Germinal center (tissue), 1 donor: ENCODE results near the gene ESM1.
"Not testable (repeated sequence)": the region's sequence is repeated elsewhere in the genome, so short reads cannot be mapped to it uniquely, and the experiment has no call there.

ENCODE experiments used
- DNase-seq: peaks from one replicate; pipeline ENCODE4 v3.0.0; 2012; ENCODE audit warnings: mixed read lengths, low spot score

The ESM1 gene, protein sequence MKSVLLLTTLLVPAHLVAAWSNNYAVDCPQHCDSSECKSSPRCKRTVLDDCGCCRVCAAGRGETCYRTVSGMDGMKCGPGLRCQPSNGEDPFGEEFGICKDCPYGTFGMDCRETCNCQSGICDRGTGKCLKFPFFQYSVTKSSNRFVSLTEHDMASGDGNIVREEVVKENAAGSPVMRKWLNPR

DNA sequence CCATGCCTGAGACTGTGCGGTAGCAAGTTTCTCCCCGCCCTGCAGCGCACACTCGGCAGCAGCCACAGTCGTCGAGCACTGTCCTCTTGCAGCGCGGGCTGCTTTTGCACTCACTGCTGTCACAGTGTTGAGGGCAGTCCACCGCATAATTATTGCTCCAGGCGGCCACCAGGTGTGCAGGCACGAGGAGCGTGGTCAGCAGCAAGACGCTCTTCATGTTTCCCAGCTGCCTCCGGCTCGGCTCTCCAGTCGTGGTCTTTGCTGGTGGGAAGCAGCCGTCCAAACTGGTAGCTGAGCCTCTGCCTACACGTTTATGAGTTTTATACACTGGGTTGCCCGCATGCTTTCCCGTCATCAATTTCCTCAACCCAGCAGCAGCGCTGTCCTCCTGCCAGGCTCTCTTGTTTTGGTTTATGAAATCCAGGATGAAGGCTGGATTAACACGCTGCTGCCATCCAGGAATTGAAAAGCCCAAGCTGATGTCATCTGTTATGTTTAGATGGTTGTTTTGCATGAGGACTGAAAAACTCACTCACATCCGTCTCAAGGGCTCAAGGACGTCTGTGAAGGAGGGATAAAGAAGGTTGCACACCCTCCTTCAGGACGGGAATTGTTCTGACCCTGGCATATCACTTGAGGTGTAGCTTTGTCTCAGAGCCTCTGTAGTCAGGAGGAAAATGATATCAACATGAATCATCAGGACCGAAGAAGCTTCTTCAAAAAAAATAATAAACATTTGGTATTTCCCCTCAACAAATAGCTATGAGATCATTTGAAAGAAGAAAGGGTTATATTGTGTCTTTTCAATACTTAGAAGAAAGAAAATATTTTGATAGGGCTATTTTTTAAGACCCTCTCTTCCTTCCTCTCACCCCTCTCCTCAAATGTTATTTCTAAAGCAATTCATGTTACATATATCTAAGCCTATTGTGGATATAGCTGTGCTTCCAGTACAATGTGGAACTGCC lies at the start of gene ESM1:
Gene ESM1 (minus strand): TSS at position 293 of the 968 bp plus-strand sequence. CDS start 76 bp downstream, at position 217.
- no peak for DNase-seq

DNA sequence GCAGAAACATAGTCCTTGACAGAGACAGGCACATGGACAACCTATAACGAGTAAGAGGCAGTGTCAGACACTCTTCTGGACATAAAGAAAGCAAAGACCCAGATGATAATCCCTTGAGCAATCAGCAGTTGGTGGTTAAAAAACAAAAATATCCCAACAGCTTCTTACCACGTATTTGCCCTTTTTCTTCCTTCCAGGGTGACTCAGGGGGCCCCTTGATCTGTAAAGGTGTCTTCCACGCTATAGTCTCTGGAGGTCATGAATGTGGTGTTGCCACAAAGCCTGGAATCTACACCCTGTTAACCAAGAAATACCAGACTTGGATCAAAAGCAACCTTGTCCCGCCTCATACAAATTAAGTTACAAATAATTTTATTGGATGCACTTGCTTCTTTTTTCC lies 48.2 kb upstream of the ESM1 start:
- no peak for DNase-seq

DNA sequence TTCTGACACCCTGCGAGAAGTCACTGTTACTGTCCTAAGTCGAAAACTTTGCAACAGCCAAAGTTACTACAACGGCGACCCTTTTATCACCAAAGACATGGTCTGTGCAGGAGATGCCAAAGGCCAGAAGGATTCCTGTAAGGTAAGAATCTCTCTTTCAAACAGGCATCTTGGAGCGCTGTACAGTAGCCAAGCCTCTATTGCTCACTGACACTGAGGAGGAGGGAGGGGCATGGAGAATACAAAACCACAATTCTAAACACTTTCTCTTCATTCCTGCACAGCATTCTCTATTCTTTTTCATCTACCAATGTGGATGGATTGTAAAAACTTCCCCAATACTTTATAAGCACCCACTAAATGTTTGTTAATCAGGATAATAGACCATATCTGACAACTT lies 46.1 kb upstream of the ESM1 start:
- DNase-seq: no peak

DNA sequence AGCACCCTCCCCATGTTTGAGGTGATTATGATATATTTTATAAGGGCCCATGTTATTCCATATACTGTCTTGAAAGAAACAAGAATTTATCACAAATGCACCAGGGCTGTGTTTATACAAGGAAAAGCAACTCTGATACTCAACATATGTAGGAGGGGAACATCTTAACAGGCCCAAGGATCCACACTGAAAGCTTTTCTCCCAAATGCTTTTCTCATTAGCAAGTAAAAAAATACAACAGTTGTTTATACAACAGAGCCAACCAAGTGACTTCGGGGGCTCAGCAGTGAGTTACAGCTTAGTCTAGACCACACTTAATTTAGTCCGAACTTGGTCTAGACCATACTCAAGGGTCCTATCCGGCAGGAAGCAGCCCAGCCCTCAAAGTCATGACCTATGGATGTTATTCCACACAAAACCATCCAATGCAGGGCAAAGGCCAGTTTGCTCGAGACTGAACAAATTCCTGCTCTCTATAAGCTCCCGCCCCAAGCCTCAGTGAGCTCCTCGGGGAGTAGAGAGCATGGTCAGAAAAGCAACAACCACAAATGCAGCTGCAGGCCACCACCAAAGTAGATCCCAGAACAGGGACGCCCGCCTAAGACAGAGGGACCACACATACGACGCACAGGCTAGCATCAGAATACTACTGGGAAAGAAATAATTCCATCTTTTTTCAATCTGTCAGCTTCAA lies 45.4 kb upstream of the ESM1 start:
- no peak for DNase-seq

DNA sequence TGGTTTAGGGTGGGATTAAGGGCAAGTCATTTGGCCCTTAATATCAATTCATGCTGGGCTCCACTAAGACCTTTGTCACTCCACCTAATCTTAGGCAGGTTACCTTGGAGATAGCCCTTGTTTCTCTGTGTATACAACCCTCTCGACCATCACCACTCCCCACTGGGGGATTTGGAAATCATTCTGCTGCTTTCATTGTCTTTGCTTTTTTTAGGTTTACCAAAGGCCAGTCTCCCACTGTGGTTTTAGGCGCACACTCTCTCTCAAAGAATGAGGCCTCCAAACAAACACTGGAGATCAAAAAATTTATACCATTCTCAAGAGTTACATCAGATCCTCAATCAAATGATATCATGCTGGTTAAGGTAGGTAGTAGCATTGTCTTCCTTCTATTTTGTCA lies 44.8 kb upstream of the ESM1 start:
- no peak for DNase-seq

DNA sequence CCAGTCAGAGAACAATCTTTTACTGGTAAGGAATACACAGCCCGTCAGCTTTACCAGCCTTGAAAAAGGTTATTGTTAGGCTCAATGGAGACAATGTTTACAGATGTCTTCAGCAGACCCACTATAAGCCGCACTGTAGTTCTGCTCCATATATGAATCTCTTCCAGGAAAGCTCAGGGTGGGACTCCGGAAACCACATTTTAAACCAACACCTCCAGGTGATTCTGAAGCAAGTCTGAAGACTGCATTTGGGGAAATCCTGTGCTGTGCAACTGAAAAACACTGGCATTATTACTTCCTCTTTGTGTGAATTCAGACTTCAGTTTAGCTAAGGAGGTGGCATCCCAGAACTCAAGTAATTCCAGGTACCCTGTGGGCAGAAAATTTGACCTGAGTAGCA lies 42.2 kb upstream of the ESM1 start:
- no peak for DNase-seq

DNA sequence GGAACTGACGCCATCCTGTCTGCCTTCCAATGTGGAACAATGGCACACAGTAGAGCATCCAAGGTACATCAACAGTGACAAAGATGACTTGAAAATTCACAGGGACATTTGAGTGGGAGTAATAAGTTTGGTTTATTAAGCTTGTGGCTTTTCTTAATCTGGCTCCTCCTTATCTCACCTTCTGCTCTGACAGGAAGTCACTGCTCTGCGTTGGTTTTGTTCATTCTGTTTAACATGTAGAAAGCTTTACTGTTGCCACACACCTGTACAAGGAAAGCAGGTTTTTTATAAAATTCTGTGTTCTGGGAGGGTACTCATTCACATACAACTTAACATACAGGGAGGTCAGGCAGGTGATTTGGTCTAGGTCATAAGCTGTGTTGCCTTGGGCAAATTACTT lies 37.1 kb upstream of the ESM1 start:
- DNase-seq: no peak

DNA sequence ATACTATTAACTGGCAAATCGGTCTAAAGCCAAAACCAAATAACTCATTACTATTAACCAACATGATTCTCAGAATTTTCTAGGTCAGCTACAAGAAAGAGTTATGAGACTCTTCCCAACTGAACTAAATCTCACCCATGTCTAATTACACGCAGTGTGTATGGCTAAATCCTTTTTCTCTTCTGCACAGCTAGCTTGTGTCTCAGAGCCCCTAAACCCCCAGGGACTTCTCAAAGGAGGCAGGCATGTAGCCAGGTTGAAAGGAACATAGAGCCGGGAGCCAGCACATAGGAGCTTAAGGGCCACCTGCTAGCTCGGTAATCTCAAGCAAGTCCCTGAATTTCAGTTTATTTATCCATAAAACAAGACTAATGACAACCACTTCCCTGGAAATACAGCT lies 36.4 kb upstream of the ESM1 start:
- DNase-seq: no peak

DNA sequence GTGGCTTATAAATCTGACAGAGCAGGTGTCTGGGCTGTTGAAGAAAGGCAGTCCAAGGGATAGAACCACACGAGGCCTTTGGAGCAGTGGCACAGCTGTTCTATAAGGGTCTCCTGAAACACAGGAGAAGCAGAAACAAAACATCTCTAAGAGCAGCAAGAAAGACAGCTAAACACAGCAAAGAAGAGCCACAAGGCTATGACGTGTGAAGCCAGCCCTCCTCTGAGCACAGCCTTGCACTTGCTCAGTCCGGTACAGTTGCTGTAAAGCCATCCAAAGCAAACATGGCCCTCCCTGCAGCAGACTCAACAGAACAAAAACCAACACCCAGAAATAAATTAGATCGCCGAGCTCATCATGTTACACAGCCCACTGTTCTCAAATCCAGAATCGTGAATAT lies 36.0 kb upstream of the ESM1 start:
- DNase-seq: no peak

DNA sequence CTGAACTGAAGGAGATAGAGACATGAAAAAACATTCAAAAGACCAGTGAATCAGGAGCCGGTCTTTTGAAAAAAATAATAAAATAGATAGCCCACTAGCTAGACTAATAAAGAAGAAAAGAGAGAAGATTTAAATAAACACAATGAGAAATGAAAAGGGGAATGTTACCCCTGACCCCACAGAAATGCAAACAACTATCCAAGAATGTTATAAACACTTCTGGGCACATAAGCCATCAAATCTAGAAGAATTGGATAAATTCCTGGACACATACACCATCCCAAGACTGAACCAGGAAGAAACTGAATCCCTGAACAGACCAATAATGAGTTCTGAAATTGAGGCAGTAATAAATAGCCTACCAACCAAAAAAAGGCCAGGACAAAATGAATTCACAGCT lies 24.8 kb upstream of the ESM1 start:
- DNase-seq: not testable (repeated sequence)

DNA sequence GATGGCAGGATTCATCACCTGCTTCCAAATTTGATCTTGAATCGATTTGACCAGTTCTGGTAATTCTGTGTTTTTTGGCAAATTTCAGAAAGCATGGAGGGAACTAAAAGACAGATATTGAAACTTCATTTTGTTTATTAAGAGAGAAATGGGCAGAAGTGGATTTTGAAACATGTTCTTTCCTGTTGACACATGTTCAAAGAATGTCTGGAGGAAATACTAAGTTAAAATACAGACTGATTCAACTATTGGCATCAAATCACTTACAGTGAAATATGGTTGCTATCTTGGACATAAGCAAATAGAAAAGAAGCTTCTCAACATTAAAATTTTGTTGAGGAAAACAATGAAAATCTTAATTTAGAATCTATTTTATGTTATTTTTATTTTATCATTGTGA lies 19.3 kb upstream of the ESM1 start:
- DNase-seq: no peak

DNA sequence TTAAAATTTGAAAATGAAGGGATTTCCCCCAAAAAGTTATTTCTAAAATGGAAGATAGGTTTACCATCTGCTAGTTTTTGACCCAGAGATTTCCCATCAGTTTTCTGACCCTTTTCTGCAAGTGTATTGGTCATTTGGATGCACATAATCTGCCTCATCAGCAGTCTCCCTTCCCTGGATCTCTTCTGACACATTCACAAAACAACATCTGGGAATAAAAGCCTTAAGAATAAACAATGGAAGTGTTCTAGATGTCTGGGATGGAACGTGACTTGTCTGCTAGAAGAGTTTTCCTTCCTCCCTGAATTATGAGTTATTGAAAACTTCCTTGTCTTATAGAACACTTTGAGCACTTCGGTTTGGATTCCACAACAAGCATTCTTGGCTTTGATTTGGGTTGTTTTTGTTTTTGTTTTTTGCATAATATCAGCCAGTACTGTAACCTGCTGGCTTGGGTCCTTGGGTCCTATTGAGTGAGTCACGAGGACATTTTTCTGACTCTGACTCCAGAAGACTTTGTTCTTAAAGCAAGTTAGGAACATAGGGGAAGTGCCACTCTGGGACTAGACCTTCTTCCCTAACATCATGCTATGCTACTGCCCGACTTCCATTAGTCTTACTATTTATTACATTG lies 18.2 kb upstream of the ESM1 start:
- DNase-seq: no peak

DNA sequence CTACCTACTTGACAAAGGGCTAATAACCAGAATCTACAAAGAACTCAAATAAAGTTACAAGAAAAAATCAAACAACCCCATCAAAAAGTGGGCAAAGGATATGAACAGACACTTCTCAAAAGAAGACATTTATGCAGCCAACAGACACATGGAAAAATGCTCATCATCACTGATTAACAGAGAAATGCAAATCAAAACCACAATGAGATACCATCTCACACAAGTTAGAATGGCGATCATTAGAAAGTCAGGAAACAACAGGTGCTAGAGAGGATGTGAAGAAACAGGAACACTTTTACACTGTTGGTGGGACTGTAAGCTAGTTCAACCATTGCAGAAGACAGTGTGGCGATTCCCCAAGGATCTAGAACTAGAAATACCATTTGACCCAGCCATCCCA lies 16.8 kb upstream of the ESM1 start:
- not testable (repeated sequence) for DNase-seq

DNA sequence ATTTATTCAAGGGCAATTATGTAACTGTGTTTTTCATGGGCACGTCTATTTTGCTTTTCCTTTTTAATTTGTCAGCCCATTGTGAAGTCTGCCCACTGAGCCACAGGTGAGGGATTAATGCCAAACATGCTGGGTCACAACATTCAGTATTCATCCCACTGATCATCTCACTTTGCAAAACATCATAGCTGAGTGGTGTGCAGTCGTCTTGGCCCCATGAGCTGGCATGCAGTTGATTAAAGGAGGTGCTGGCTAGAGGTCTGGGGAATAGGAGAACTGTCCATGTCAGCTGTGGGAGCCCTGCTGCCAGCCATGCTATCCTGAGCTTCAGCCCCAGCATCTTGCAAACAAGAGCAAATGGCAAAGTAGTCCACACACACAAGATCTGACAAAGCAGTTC lies 11.7 kb upstream of the ESM1 start:
- no peak for DNase-seq

DNA sequence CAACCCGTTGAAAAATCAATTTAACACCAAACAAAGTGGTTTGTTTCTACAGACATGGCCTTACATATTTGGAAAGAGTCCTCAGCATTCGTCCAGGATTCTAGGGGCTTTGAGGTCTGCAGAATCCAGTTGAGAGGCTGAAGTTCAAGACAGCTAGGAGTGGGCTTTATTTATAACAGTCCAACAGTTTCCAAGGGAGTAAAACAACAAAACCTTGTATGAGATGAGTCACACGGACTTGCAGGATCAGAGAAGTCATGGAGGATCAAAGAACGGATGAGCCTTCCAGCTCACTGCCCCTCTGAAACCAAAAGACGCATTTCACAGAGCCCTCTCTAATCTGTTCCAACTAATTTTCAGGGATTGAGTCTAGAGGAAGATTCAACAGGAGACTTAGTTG lies 11.1 kb upstream of the ESM1 start:
- DNase-seq: no peak

DNA sequence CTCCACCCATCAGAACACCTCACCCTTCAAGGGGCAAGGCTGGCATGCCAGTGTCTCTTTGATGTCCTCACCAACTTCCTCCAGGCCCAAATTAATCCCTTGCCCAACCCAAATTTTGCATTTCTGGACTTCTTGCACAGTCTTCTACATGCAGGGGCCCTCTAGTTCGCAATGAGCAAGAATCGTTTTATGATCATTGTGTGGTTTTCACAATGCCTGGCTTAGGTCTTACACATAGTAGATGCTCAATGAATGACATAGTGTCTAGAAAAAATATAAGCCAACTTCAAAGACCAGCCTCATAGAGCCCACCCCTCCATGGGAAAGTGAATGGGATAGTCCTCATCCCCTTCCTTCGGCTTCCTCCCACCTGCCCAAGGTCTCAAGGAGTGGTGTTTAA lies 9.8 kb upstream of the ESM1 start:
- no peak for DNase-seq

DNA sequence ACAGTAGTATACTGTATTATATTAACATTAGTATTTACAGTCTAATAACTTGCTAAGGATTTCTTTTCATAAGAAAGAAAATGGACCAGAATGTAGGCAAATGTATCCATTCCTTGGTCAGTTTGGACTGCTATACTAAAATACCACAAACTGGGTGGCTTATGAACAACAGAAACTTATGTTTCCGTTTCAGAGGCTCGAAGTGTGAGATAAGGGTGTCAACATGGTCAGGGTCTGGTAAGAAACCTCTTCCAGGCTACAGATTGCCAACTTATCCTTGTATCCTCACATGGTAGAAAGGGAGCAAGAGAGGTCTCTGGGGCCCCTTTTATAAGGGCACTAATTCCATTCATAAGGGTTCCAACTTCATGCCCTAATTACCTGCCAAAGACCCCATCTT lies 9.2 kb upstream of the ESM1 start:
- no peak for DNase-seq

DNA sequence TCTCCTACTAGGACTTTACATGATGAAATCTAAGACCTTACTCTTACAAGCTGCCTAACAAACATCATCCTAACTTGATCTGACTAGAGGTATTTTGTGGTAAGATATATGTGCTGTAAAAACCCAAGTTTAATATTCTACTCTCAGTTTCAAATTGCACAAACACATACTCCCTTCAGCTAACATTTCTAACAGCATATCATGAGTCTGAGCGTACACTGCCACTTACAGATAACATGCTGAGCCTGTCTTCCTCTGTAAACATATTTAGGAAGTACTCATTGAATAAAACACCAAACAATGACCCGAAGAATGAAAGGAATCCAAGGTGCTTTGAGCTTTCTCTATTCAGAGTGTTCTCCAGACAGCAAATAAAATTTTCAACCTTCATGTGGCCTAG lies 7.9 kb upstream of the ESM1 start:
- no peak for DNase-seq

DNA sequence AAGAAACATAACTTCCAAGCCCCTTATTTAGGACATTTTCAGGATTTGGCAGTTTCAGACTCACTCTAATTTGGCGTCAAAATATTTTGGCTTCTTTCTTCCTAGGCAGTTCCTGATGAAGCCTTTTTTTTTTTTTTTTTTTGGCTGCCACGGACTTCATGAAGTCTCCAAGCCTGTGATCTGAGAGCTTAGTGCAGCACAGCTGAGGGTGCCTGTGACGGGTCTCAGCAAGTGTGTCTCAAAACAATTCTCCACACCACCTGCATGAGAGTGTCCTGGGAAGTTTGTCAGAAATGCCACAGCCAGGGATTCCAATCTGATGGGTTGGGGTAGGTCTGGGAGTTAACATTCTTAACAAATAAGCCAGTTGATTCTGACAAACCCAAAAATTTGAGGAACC lies 6.0 kb upstream of the ESM1 start:
- DNase-seq: no peak

DNA sequence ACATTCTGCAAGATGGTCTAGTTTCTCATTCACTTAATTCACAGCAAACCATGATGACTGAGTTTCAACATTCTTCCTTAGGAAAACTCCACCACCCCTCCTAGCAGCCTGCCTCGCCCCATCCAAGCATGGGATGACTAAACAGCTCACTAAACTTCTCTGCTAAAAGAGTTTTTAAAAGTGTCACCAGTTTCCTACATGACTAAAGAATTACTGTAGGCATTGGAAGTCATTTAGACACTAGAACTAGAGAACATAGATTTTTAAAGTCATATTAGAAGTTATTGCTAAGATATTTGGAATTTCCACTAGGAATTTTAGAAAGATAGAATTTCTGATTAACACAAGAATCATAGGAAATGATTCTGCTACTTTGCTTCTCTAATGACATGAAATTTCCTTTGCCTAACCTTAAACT lies 5.5 kb upstream of the ESM1 start:
- no peak for DNase-seq

DNA sequence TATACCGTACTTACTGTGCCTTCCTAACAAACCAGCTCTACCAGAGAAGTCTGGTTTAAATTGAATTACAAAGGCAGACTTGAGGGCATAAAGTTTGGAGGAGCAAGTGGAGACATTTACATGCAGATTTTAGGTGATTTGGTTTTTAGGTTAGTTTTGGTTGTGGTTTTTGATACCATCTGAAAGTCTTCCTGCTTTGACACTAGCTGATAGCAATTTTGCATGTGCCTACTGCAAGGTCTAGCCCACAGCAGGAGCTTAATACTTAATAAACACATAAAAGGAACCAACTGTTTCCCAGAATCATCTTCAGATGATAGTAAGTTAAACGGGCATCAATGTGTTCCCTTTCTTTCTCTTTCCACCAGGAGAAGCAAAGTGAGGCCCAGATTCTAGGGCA lies 3.4 kb upstream of the ESM1 start:
- DNase-seq: no peak

DNA sequence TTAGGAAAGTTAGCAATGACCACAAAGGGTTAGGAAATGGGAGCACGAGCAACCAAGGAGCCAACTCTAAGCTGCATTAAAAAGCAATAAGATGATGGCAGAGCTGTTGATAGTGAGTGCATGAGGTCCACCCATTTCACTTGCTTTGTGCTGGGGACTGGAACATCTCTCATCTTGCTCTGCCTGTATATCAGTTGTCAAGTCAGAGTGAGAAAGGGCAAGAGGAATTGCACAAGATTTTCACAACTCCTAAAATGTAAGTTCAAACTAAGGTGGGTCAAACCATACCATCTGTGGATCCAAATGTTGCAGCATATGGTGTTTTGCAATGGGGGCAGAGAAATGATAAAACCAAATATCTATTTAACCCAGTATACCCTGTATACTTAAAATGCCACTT lies 2.8 kb upstream of the ESM1 start:
- no peak for DNase-seq

DNA sequence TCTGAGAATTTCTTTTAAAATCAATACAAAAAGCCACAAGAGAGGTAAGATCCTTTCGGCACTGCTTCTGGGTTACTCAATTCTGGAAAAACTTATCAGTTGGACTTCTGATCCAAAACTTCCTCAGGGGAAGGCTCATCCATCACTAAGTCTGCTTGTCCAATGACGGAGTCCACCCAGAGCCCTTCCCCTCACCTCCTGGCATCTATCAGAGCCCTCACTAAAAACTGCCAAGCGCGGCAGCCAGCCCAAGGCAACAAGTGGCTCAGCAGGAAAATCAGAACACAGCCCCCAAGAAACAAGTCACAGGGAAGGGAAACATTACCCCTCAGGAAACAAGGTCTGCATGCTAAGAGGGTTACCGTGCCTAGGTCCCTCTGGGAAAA lies 869 bp upstream of the ESM1 start:
- DNase-seq: no peak
